Peyer's patch (tissue), 4 donors: ENCODE data around the gene ZNF81. TPM values are rescaled to one million over a fixed set of nuclear protein-coding genes. Genes with fewer than 3 reads are reported as not detected.

Experiments
- DNase-seq, 3 donors: peaks; one replicate each; pipeline ENCODE4 v3.0.0-alpha.2; 2017 to 2019
- H3K27ac ChIP-seq, 4 donors: fragments of 200-600 bp; sonication (generic); one replicate each; pipeline ENCODE4 v1.5.1; 2016 to 2019
- H3K27me3 ChIP-seq, 2 donors: fragments of 200-600 bp; sonication (generic); one replicate each; pipeline ENCODE4 v1.5.1; 2019
- H3K36me3 ChIP-seq, 3 donors: fragments of 200-600 bp; sonication (generic); one replicate each; pipeline ENCODE4 v1.5.1; 2016 to 2019
- H3K4me1 ChIP-seq, 4 donors: fragments of 200-600 bp; sonication (generic); one replicate each; pipeline ENCODE4 v1.5.1; 2016 to 2019
- H3K4me3 ChIP-seq, 4 donors: fragments of 200-600 bp; sonication (generic); 1 replicate in 3 of 4; 2 replicates in 1 of 4; pipeline ENCODE4 v1.5.1; 2016 to 2019; ENCODE audit warnings: mild to moderate bottlenecking in 1 of 4
- H3K9me3 ChIP-seq, 4 donors: fragments of 200-600 bp; sonication (generic); one replicate each; pipeline ENCODE4 v1.5.1; 2016 to 2019; ENCODE audit warnings: mild to moderate bottlenecking in 1 of 4
- CTCF ChIP-seq, 6 experiments: fragments of 450-650 bp in 4 of 6; fragments of 200-600 bp in 2 of 6; sonication (generic) in 1 of 6; IDR thresholded peaks; one replicate each; pipeline ENCODE4 v1.5.1; 2017 to 2019; ENCODE audit warnings: antibody characterized with exemption in 6 of 6, mild to moderate bottlenecking in 3 of 6, moderate library complexity in 1 of 6
- POLR2A ChIP-seq, 2 donors: fragments of 450-650 bp; IDR thresholded peaks; one replicate each; pipeline ENCODE4 v1.5.1; 2017; ENCODE audit warnings: antibody characterized with exemption in 2 of 2, mild to moderate bottlenecking in 2 of 2, moderate library complexity in 2 of 2
- total RNA-seq, 4 donors: library from RNA; depleted of rRNA; stranded (reverse); fragments of >200 nt; gene quantifications; one replicate each; pipeline ENCODE4 v1.1.0, GENCODE V29; 2016

ZNF81 gene
- total RNA-seq, 4 donors from 2014 or later, result 8.3 to 13.9 (median 10.6) TPM

GRCh38 chrX:47880927-47881326 is 44.2 kb downstream of the ZNF81 start:
- H3K27ac ChIP-seq, result no peak overlapping the region
- TF ChIP-seq POLR2A (IDR thresholded peaks at IDR 0.05) (no peak), CTCF (IDR thresholded peaks at IDR 0.05) (no peak)
- no peaks in the 10 kb centered on the region for H3K27me3 ChIP-seq
- DNase-seq, result no peak
- H3K36me3 ChIP-seq, result no peaks in the 10 kb centered on the region
- no peaks in the 10 kb centered on the region for H3K4me1 ChIP-seq
- H3K9me3 ChIP-seq, result no peaks in the 10 kb centered on the region
- H3K4me3 ChIP-seq, result no peak overlapping the region

DNA sequence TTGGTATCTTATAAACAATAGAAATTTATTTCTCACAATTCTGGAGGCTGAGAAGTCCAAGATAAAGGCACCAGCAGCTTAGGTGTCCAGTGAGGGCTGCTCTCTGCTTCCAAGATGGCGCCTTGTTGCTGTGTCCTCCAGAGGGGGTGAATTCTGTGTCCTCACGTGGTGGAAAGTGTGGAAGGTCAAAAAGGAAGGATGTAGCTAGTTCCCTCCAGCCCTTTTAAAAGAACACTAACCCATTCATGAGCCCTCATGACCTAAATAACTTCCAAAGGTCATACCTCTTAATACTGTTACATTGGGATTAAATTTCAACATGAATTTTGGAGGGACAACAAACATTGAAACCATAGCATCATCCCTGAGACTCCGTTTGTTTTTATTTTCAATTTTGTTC is 48.8 kb downstream of the ZNF81 start:
- Histone ChIP-seq H3K9me3 (no peaks in the 10 kb centered on the region), H3K27ac (no peak overlapping the region), H3K4me3 (no peak overlapping the region), H3K36me3 (no peaks in the 10 kb centered on the region), H3K4me1 (no peaks in the 10 kb centered on the region), H3K27me3 (no peaks in the 10 kb centered on the region)
- no peak for TF ChIP-seq POLR2A (IDR thresholded peaks at IDR 0.05)
- TF ChIP-seq CTCF (IDR thresholded peaks at IDR 0.05), result no peak
- no peak for DNase-seq

GRCh38 chrX:47898024-47898423 is 61.3 kb downstream of the ZNF81 start:
- no peak for DNase-seq
- Histone ChIP-seq H3K4me1 (no peaks in the 10 kb centered on the region), H3K9me3 (no peaks in the 10 kb centered on the region), H3K27ac (no peak overlapping the region), H3K27me3 (no peaks in the 10 kb centered on the region), H3K4me3 (no peak overlapping the region), H3K36me3 (no peaks in the 10 kb centered on the region)
- TF ChIP-seq POLR2A (IDR thresholded peaks at IDR 0.05), result no peak
- TF ChIP-seq CTCF (IDR thresholded peaks at IDR 0.05), result no peak

DNA sequence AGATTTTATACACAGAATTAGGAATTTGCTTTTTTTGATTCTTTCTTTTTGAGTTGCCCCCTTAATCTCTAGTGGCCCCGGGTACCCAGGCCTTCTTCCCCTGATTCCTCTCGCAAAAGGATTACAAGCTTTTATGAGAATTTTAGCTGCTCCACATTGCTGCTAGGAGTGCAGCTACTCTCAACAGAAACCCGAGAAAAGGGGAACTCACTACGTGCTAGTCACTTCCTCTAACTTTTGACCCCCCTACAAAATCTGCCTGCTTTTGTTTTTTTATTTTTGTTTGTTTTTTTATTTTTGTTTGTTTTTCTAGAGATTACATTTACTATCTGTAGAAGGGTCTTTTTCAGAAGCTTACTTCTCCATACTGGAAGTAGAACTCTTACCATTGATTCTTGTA is 64.1 kb downstream of the ZNF81 start:
- TF ChIP-seq POLR2A (IDR thresholded peaks at IDR 0.05) (no peak), CTCF (IDR thresholded peaks at IDR 0.05) (no peak)
- Histone ChIP-seq H3K4me3 (no peak overlapping the region), H3K27me3 (no peaks in the 10 kb centered on the region), H3K36me3 (no peaks in the 10 kb centered on the region), H3K27ac (no peak overlapping the region), H3K9me3 (no peaks in the 10 kb centered on the region), H3K4me1 (no peaks in the 10 kb centered on the region)
- no peak for DNase-seq

- Histone ChIP-seq H3K27ac (no peak overlapping the region), H3K4me1 (no peaks in the 10 kb centered on the region), H3K9me3 (no peaks in the 10 kb centered on the region), H3K4me3 (no peak overlapping the region), H3K27me3 (no peaks in the 10 kb centered on the region), H3K36me3 (no peaks in the 10 kb centered on the region)
- DNase-seq, result no peak
- TF ChIP-seq CTCF (IDR thresholded peaks at IDR 0.05) (no peak), POLR2A (IDR thresholded peaks at IDR 0.05) (no peak)
These were observed 65.5 kb downstream of the ZNF81 start for GRCh38 chrX:47902161-47902560.

- Histone ChIP-seq H3K27me3 (no peaks in the 10 kb centered on the region), H3K27ac (no peak overlapping the region), H3K4me3 (no peak overlapping the region), H3K36me3 (peaks cover 0 to 7% (median 3%) of the 10 kb centered on the region in 3 donors), H3K4me1 (no peaks in the 10 kb centered on the region), H3K9me3 (peaks cover 0 to 14% (median 4%) of the 10 kb centered on the region in 4 donors)
- DNase-seq, result no peak
- TF ChIP-seq CTCF (IDR thresholded peaks at IDR 0.05) (no peak), POLR2A (IDR thresholded peaks at IDR 0.05) (no peak)
These were observed 79.3 kb downstream of the ZNF81 start for GRCh38 chrX:47915886-47916493.
